Measurements from ENCODE around the gene AP1S1. TPM values are rescaled to one million over a fixed set of nuclear protein-coding genes. Genes with fewer than 3 reads are reported as not detected.

Gene AP1S1
- total and polyA plus RNA-seq, 2 experiments from 2014 or later = 37.4 to 198 TPM

DNA sequence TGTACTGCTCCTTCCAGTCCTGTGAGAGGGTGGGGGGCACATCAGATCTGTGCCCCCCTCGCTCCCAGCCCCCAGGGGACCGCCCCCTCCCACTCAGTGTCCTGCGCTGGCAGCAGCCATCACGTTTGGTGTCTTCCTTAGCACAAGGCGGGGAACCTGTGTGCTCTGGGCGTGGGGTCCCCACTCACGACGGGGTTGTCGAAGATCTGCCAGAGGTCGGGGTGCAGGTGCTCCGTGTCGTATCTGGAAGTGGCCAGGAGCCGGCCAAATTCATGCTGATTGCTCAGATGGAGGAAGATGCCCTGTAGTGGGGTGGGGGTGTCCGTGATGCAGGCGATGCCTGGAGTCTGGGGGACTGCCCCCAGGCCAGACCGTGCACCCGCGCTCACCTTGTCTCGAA, 55.9 kb downstream of the AP1S1 start:
- Histone ChIP-seq H3F3A (ENCODE audit: insufficient read depth) (peaks cover 4% of the 10 kb centered on the region; the same call in 1 of the 2 replicates), H3K9me2 (ENCODE audit: insufficient read depth) (no peaks in the 10 kb centered on the region), H3K27ac (no peak overlapping the region), H3K79me2 (ENCODE audit: insufficient read depth) (peaks cover 16% of the 10 kb centered on the region), H3K27me3 (replicated peaks; ENCODE audit: insufficient read depth) (no peaks in the 10 kb centered on the region), H3K4me2 (ENCODE audit: unreplicated experiment) (no peak overlapping the region), H2AFZ (no peak overlapping the region), H3K4me1 (ENCODE audit: insufficient read depth) (peaks cover 4% of the 10 kb centered on the region; the same call in 1 of the 2 replicates), H4K20me1 (ENCODE audit: insufficient read depth) (no peaks in the 10 kb centered on the region), H3K9me3 (ENCODE audit: low read depth) (no peaks in the 10 kb centered on the region), H3K4me3 (no peak overlapping the region), H3K9ac (no peak overlapping the region), H3K36me3 (ENCODE audit: low read depth) (peaks cover 11% of the 10 kb centered on the region; the same call in 1 of the 2 replicates)
- no peak for DNase-seq
- in situ Hi-C loops (cut with MboI) = no loop called here
- WGBS, 2 experiments (ENCODE audit: low coverage in 1 of 2, low lambda C conversion rate in 2 of 2, missing lambda C conversion rate in 2 of 2) = 93 to 99% methylated on average over 13 to 19 of the region's 19 CpGs
- TF ChIP-seq EZH2 (IDR thresholded peaks at IDR 0.05; ENCODE audit: insufficient read depth, poor library complexity, severe bottlenecking) (no peak), EZH2phosphoT487 (IDR thresholded peaks at IDR 0.05; ENCODE audit: insufficient read depth, low read depth) (no peak)

Small RNAs within 50 kb of the gene (microRNA-seq; reads per million reads assigned to microRNA genes)
- not detected for gene MIR4653 (ENCODE audit: borderline number of aligned reads)

Small RNAs within 50 kb of the gene (small RNA-seq; reads per million reads assigned to genes)
- gene MIR4653 (ENCODE audit: low read depth, low replicate concordance) = not detected

Other genes starting within 250 kb of the AP1S1 start
- not detected in 2 replicates for gene MUC3A, start 204.9 kb upstream of the AP1S1 start, total RNA-seq (2014; rRNA removed; shearing (Covaris generic))
- not detected in 2 replicates for gene MUC3A, start 204.9 kb upstream of the AP1S1 start, polyA plus RNA-seq (2016; fragmentation: Nextera tagmentation; extraction: Ambion mirVana)
- 0.54 and 1.5 TPM in 2 replicates for gene MUC12, start 184.9 kb upstream of the AP1S1 start, total RNA-seq (2014; rRNA removed; shearing (Covaris generic))
- 1.0 and 1.3 TPM in 2 replicates for gene MUC12, start 184.9 kb upstream of the AP1S1 start, polyA plus RNA-seq (2016; fragmentation: Nextera tagmentation; extraction: Ambion mirVana)
- gene MUC17, start 134.4 kb upstream of the AP1S1 start, total RNA-seq (2014; rRNA removed; shearing (Covaris generic)) = not detected in 2 replicates
- gene MUC17, start 134.4 kb upstream of the AP1S1 start, polyA plus RNA-seq (2016; fragmentation: Nextera tagmentation; extraction: Ambion mirVana) = not detected in 2 replicates
- 10.3 and 11.0 TPM in 2 replicates for gene TRIM56, start 69.0 kb upstream of the AP1S1 start, total RNA-seq (2014; rRNA removed; shearing (Covaris generic))
- gene TRIM56, start 69.0 kb upstream of the AP1S1 start, polyA plus RNA-seq (2016; fragmentation: Nextera tagmentation; extraction: Ambion mirVana) = 8.8 and 9.2 TPM in 2 replicates
- 1,900 and 2,000 TPM in 2 replicates for gene SERPINE1, start 27.4 kb upstream of the AP1S1 start, total RNA-seq (2014; rRNA removed; shearing (Covaris generic))
- 1,537 and 1,563 TPM in 2 replicates for gene SERPINE1, start 27.4 kb upstream of the AP1S1 start, polyA plus RNA-seq (2016; fragmentation: Nextera tagmentation; extraction: Ambion mirVana)
- gene VGF, start 11.1 kb downstream of the AP1S1 start, total RNA-seq (2014; rRNA removed; shearing (Covaris generic)) = 0.89 TPM in 1 of 2 replicates, not detected in the other
- 0.11 TPM in 1 of 2 replicates, not detected in the other for gene VGF, start 11.1 kb downstream of the AP1S1 start, polyA plus RNA-seq (2016; fragmentation: Nextera tagmentation; extraction: Ambion mirVana)
- not detected in 2 replicates for gene NAT16, start 25.8 kb downstream of the AP1S1 start, total RNA-seq (2014; rRNA removed; shearing (Covaris generic))
- gene NAT16, start 25.8 kb downstream of the AP1S1 start, polyA plus RNA-seq (2016; fragmentation: Nextera tagmentation; extraction: Ambion mirVana) = not detected in 2 replicates
- not detected in 2 replicates for gene MOGAT3, start 46.6 kb downstream of the AP1S1 start, total RNA-seq (2014; rRNA removed; shearing (Covaris generic))
- not detected in 2 replicates for gene MOGAT3, start 46.6 kb downstream of the AP1S1 start, polyA plus RNA-seq (2016; fragmentation: Nextera tagmentation; extraction: Ambion mirVana)
- 126 and 149 TPM in 2 replicates for gene PLOD3, start 63.1 kb downstream of the AP1S1 start, total RNA-seq (2014; rRNA removed; shearing (Covaris generic))
- 189 and 190 TPM in 2 replicates for gene PLOD3, start 63.1 kb downstream of the AP1S1 start, polyA plus RNA-seq (2016; fragmentation: Nextera tagmentation; extraction: Ambion mirVana)
- 98.0 and 102 TPM in 2 replicates for gene ZNHIT1, start 63.7 kb downstream of the AP1S1 start, total RNA-seq (2014; rRNA removed; shearing (Covaris generic))
- gene ZNHIT1, start 63.7 kb downstream of the AP1S1 start, polyA plus RNA-seq (2016; fragmentation: Nextera tagmentation; extraction: Ambion mirVana) = 119 and 129 TPM in 2 replicates
- gene CLDN15, start 83.3 kb downstream of the AP1S1 start, total RNA-seq (2014; rRNA removed; shearing (Covaris generic)) = 2.9 and 5.0 TPM in 2 replicates
- gene CLDN15, start 83.3 kb downstream of the AP1S1 start, polyA plus RNA-seq (2016; fragmentation: Nextera tagmentation; extraction: Ambion mirVana) = 0.81 and 1.4 TPM in 2 replicates
- gene FIS1, start 90.6 kb downstream of the AP1S1 start, total RNA-seq (2014; rRNA removed; shearing (Covaris generic)) = 169 and 193 TPM in 2 replicates
- gene FIS1, start 90.6 kb downstream of the AP1S1 start, polyA plus RNA-seq (2016; fragmentation: Nextera tagmentation; extraction: Ambion mirVana) = 235 and 237 TPM in 2 replicates
- gene IFT22, start 167.3 kb downstream of the AP1S1 start, total RNA-seq (2014; rRNA removed; shearing (Covaris generic)) = 40.1 and 51.9 TPM in 2 replicates
- gene IFT22, start 167.3 kb downstream of the AP1S1 start, polyA plus RNA-seq (2016; fragmentation: Nextera tagmentation; extraction: Ambion mirVana) = 52.1 and 59.8 TPM in 2 replicates
- gene COL26A1, start 208.4 kb downstream of the AP1S1 start, total RNA-seq (2014; rRNA removed; shearing (Covaris generic)) = 1.6 TPM in 1 of 2 replicates, not detected in the other
- gene COL26A1, start 208.4 kb downstream of the AP1S1 start, polyA plus RNA-seq (2016; fragmentation: Nextera tagmentation; extraction: Ambion mirVana) = not detected in 2 replicates

Measured in GM23248 (cell line).